A375 (cell line): ENCODE data around the gene NODAL. TPM values are rescaled to one million over a fixed set of nuclear protein-coding genes. Genes with fewer than 3 reads are reported as not detected.

Experiments
- total RNA-seq: library from RNA; depleted of rRNA; stranded (reverse); fragments of >200 nt; shearing (Covaris generic); gene quantifications from 2 replicates; pipeline ENCODE4 v1.2.3, GENCODE V29; 2014; rRNA removed

The NODAL gene
- total RNA-seq = not detected in 2 replicates

DNA sequence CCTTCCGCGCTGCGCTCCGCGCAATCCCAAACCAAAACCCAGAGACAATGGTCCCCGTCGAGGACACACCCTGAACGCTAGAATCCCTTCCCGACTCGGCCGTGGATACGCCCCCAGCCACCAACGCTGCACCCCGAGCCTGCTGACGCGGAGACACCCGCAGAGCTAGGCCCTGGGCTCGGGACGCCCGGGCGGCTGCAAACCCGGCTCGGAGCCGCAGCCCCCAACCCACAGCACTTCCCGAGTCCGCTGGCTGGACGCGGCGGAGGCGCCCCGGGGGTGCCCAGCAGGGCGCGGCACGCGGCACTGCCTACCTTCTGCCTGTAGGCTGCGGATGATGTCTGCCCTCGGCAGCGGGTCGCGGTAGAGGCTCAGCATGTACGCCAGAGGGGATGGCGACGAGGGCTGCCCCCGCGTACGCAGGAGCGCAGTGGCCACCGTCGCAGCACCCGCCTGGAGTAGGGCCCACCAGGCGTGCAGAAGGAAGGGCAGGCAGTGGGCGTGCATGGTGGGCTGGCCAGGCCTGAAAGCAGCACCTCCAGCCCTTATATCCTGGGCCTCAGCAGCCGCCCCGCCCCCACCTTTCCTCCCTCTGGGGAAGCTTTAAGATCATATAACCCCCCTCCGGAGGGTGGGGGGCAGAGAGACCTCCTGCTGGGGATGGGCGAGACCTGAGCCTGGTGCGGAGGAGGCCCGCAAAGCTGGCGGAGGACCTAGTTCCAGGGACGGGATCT is at the start of gene NODAL:
TSS of gene NODAL (minus strand) at position 521 of the 734 bp plus-strand sequence. CDS start at position 507, 14 bp downstream.

DNA sequence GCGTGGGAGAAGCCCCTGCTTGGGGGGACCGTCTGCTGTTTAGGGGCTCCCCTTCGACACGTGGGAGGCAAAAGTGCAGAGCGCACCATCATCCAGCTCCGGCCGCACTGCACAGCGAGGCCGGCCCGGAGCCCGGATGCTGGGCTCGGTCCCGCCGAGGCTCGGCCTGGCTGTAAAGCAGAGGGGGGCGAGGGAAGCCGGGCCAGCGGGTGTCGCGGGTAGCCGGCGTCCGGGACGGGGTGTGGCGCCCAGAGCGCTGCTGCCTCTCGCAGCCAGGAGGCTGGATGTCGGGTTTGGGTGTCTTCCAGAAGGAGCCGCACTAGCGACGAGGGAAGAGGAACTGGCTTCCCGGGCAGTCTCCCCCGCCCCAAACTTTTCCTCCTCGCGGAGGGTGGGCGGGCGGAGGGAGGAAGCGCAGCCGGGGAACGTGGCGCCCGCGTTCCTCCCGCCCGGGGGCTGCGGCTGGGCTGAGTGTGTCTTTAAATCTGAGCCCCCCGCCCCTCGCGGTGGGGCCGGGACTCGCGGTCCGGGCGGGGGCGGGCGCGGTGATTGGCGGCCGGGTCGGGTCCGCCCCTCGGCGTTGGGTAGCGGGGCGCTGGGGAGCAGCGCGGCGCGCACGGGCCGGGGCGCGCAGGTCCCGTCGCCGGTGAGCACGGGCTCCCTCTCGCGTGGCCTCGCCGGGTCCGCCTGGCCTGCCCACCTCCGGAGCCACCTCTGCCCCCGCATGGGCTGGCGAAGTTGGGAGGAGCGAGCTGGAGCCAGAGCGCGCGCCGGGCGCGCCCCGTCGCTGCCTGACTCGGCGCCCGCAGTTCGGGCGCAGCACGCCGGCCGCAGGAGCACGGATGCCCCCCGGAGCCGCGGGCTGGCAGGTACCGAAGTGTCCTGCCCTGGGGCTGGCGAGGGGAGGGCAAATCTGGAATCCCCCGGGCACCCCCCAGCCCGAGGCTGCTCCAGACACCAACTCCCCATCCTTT is 37.0 kb upstream of the NODAL start, which contains the start of gene PALD1:
TSS of gene PALD1 (plus strand) at position 577 of the 974 bp plus-strand sequence. CDS start 47,185 bp downstream, outside the sequence.

DNA sequence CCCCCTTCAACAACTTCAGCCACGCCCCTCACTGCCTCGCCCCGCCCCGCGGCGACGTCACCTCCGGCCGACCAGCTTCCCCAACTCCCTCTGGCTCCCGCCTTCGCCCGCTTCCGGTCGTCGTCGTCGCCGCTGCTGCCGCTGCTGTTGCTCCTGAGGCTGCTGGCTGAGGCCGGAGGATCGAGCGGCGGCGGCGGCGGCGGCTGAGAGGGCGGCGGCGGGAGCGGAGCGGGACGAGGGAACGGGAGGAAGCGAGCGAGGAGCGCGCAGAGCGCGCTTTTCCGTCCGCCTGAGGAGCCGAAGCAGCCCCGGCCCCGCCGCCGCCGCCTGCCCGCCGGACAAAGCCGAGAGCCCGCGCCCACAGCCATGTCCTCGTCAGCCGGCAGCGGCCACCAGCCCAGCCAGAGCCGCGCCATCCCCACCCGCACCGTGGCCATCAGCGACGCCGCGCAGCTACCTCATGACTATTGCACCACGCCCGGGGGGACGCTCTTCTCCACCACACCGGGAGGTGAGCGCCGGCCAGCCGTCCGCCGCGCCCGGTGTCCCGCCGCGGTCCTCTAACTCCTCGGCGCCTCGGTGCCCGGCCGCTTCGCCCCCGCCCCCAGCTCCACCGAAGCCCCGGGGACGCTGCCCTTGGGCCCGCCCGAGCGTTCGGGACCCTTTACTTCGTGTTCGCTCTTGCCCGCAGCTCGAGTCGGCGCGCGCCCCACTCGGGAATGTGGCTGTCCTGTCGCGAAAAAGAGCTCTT is 37.3 kb downstream of the NODAL start, which contains the start of gene EIF4EBP2:
TSS of gene EIF4EBP2 (plus strand) at position 110 of the 751 bp plus-strand sequence. CDS start at position 367, 257 bp downstream.

Other genes with a start within 250 kb of the NODAL start
- 98.0 and 107 TPM in 2 replicates for gene PPA1, start 208.3 kb downstream of the NODAL start, total RNA-seq
- not detected in 2 replicates for gene NPFFR1, start 157.7 kb downstream of the NODAL start, total RNA-seq
- gene LRRC20, start 59.1 kb downstream of the NODAL start, total RNA-seq = 2.3 and 2.4 TPM in 2 replicates
- 6.5 and 8.4 TPM in 2 replicates for gene EIF4EBP2, start 37.5 kb downstream of the NODAL start, total RNA-seq
- gene PALD1, start 37.1 kb upstream of the NODAL start, total RNA-seq = 1.4 and 1.6 TPM in 2 replicates
- gene PRF1, start 161.1 kb upstream of the NODAL start, total RNA-seq = not detected in 2 replicates
- 0.08 TPM in 1 of 2 replicates, not detected in the other for gene ADAMTS14, start 230.8 kb upstream of the NODAL start, total RNA-seq